Activated naive CD8-positive, alpha-beta T cell (primary cell): Measurements from ENCODE around the gene CAPS.

ENCODE experiments used
- H3K27ac Mint-ChIP-seq: one replicate; pipeline ENCODE4 v1.8.0; 2021; ENCODE audit warnings: mixed read lengths
- H3K27me3 Mint-ChIP-seq: one replicate; pipeline ENCODE4 v1.8.0; 2021; ENCODE audit warnings: mixed read lengths
- H3K36me3 Mint-ChIP-seq: one replicate; pipeline ENCODE4 v1.8.0; 2021; ENCODE audit warnings: mixed read lengths
- H3K4me1 Mint-ChIP-seq: one replicate; pipeline ENCODE4 v1.8.0; 2021; ENCODE audit warnings: low read depth, mixed read lengths
- H3K4me3 Mint-ChIP-seq: one replicate; pipeline ENCODE4 v1.8.0; 2021; ENCODE audit warnings: mild to moderate bottlenecking, mixed read lengths
- H3K9me3 Mint-ChIP-seq: one replicate; pipeline ENCODE4 v1.8.0; 2021; ENCODE audit warnings: low read depth, mixed read lengths

The CAPS gene

DNA sequence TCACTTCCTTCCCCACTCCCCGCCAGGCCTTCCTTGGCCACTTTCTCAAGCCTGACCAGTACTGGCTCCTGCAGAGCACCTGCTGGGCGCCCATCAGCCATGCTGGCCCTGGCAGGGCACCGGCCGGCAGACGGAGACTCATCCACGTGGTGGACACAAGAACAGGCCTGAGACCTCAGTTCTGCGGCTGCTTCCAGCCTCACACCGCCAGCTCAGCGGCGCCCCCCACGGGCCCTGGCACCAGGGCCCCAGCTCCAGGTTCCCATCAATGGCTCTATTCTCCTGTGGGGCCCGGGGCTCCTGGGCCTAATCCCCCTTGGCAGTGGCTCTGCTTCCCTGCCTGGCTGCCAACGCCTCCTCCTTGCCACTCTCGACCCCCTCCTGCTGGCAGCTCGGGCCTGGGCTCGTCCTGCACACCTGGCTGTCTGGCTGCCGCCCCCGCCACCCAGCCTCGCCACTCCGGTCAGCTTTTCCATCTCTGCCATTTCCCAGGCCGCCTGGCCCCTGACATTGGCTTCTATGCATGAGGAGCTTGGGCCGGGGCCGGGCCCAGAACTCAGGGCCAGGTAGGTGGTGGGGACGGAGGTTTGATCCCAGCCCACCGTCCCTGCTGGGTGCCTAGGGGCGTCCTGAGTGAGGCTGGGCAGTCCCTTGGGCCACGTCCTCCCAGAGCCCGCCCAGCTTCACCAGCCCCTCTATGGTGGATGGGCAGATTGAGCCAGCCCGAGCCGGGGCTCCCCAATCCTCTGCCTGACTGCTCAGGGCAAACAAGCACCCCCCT lies 16.7 kb upstream of the CAPS start:
- Mint-ChIP-seq H3K27me3 (no peaks in the 10 kb centered on the region), H3K4me1 (peaks cover 10% of the 10 kb centered on the region), H3K9me3 (no peaks in the 10 kb centered on the region), H3K36me3 (no peaks in the 10 kb centered on the region), H3K27ac (no peak overlapping the region), H3K4me3 (no peak overlapping the region)

GRCh38 chr19:5899728-5900526 lies 14.1 kb upstream of the CAPS start:
- peaks cover 13% of the 10 kb centered on the region for H3K4me1 Mint-ChIP-seq
- H3K36me3 Mint-ChIP-seq = no peaks in the 10 kb centered on the region
- H3K9me3 Mint-ChIP-seq = no peaks in the 10 kb centered on the region
- H3K27ac Mint-ChIP-seq = no peak overlapping the region
- H3K27me3 Mint-ChIP-seq = no peaks in the 10 kb centered on the region
- peak overlapping the region; percentile 20 for H3K4me3 Mint-ChIP-seq

GRCh38 chr19:5900976-5901375 lies 13.1 kb upstream of the CAPS start:
- peaks cover 15% of the 10 kb centered on the region for H3K4me1 Mint-ChIP-seq
- H3K4me3 Mint-ChIP-seq = peak overlapping the region; percentile 33
- H3K36me3 Mint-ChIP-seq = no peaks in the 10 kb centered on the region
- peak overlapping the region; percentile 7 for H3K27ac Mint-ChIP-seq
- no peaks in the 10 kb centered on the region for H3K9me3 Mint-ChIP-seq
- no peaks in the 10 kb centered on the region for H3K27me3 Mint-ChIP-seq

- Mint-ChIP-seq H3K9me3 (no peaks in the 10 kb centered on the region), H3K27me3 (no peaks in the 10 kb centered on the region), H3K4me1 (peaks cover 31% of the 10 kb centered on the region), H3K27ac (peak overlapping the region; percentile 99), H3K4me3 (peak overlapping the region; percentile 99), H3K36me3 (no peaks in the 10 kb centered on the region)
Observed at GRCh38 chr19:5903056-5903623, 10.9 kb upstream of the CAPS start.

GRCh38 chr19:5903624-5904351 lies 10.3 kb upstream of the CAPS start, which contains the start of gene NDUFA11:
Gene NDUFA11 (minus strand): TSS chr19:5903790. CDS start chr19:5903708, 82 bp downstream.
- H3K9me3 Mint-ChIP-seq = no peaks in the 10 kb centered on the region
- peak within 1 kb of the TSS; percentile 99 for H3K4me3 Mint-ChIP-seq
- H3K27ac Mint-ChIP-seq = peak within 1 kb of the TSS; percentile 99
- no peaks in the 10 kb centered on the region for H3K36me3 Mint-ChIP-seq
- H3K4me1 Mint-ChIP-seq = peaks cover 31% of the 10 kb centered on the region
- H3K27me3 Mint-ChIP-seq = no peaks in the 10 kb centered on the region

DNA sequence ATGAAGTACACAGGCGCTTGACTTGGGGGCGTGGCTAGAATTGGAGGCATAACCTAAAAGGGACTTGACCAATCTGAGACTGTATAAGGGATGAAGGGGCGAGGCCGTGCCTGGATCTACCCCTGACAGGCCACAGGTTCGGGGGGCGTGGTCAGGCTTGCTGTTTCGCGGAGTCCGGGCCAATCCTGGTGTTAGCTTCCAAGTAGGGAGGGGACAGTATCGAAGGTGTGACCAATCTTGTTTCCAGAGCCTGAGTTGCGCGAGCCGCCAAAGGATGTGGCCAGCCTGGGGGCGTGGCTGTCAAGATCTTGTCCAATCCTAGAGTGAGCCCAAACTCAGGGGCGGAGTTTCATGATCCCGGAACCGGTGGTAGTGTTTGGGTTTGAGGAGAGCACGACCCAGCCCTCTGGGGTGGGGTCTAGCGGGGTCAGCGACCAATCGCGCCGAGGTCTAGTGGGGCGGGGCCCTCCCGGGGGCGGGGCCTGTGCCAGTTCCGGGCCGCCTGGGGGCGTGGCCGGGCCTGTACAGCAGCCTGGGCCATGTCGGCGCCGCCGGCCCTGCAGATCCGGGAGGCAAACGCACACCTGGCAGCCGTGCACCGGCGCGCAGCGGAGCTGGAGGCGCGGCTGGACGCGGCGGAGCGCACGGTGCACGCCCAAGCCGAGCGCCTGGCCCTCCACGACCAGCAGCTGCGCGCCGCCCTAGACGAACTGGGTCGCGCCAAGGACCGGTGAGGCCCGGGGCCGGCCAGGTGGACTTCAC lies 9.5 kb upstream of the CAPS start, which contains the start of gene VMAC:
Gene VMAC, plus strand, starts transcription at position 521 of the 762 bp plus-strand sequence. Its CDS starts 19 bp downstream, at position 540.
- H3K9me3 Mint-ChIP-seq = no peaks in the 10 kb centered on the region
- peaks cover 31% of the 10 kb centered on the region for H3K4me1 Mint-ChIP-seq
- peak within 1 kb of the TSS; percentile 99 for H3K4me3 Mint-ChIP-seq
- H3K27me3 Mint-ChIP-seq = no peaks in the 10 kb centered on the region
- H3K27ac Mint-ChIP-seq = peak within 1 kb of the TSS; percentile 99
- H3K36me3 Mint-ChIP-seq = no peaks in the 10 kb centered on the region

GRCh38 chr19:5905114-5905778 lies 8.8 kb upstream of the CAPS start:
- Mint-ChIP-seq H3K4me3 (peak overlapping the region; percentile 99), H3K27ac (peak overlapping the region; percentile 28), H3K27me3 (no peaks in the 10 kb centered on the region), H3K36me3 (no peaks in the 10 kb centered on the region), H3K9me3 (no peaks in the 10 kb centered on the region), H3K4me1 (peaks cover 29% of the 10 kb centered on the region)

- H3K4me3 Mint-ChIP-seq = peak overlapping the region; percentile 59
- no peaks in the 10 kb centered on the region for H3K9me3 Mint-ChIP-seq
- peak overlapping the region; percentile 25 for H3K27ac Mint-ChIP-seq
- H3K27me3 Mint-ChIP-seq = no peaks in the 10 kb centered on the region
- H3K36me3 Mint-ChIP-seq = no peaks in the 10 kb centered on the region
- peaks cover 21% of the 10 kb centered on the region for H3K4me1 Mint-ChIP-seq
Observed at GRCh38 chr19:5907241-5907640, 6.8 kb upstream of the CAPS start.

DNA sequence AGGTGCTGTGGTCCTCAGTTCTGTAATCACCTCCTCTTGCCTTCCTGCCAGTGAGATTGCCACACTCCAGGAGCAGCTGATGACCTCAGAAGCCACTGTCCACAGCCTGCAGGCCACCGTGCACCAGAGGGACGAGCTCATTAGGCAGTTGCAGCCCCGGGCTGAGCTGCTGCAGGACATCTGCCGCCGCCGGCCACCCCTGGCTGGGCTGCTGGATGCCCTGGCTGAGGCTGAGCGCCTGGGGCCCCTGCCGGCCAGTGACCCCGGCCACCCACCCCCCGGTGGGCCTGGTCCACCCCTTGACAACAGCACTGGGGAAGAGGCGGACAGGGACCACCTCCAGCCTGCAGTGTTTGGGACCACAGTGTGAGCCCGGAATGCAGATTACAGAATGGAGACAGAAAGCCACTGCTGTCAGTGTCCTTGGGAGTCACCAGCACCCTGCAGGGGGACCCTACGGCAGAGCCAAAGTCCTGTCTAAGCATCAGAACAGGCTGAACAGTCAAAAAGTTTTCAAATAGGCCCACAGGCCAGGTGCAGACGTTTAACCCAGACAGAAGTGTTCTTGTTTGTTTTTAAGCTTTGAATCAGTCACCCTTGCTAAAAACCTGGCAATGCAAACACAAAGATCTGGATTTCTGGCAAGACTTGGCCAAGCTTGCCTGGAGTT lies 5.1 kb upstream of the CAPS start:
- Mint-ChIP-seq H3K4me1 (peaks cover 18% of the 10 kb centered on the region), H3K27ac (no peak overlapping the region), H3K9me3 (no peaks in the 10 kb centered on the region), H3K36me3 (no peaks in the 10 kb centered on the region), H3K27me3 (no peaks in the 10 kb centered on the region), H3K4me3 (no peak overlapping the region)

DNA sequence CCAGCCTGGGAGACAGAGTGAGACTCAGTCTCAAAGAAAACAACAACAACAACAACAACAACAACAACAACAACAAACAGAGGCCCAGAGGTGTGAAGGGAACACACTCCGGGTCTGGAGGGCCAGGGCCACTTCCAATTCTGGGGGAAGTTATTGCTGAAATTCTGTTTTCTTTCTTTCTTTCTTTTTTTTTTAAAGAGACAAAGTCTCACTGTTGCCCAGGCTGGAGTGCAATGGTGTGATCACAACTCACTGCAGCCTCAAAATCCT lies 3.5 kb upstream of the CAPS start:
- no peak overlapping the region for H3K27ac Mint-ChIP-seq
- no peak overlapping the region for H3K4me3 Mint-ChIP-seq
- H3K27me3 Mint-ChIP-seq = no peaks in the 10 kb centered on the region
- peaks cover 18% of the 10 kb centered on the region for H3K4me1 Mint-ChIP-seq
- no peaks in the 10 kb centered on the region for H3K9me3 Mint-ChIP-seq
- H3K36me3 Mint-ChIP-seq = no peaks in the 10 kb centered on the region

GRCh38 chr19:5911366-5911765 lies 2.7 kb upstream of the CAPS start:
- H3K27me3 Mint-ChIP-seq = no peaks in the 10 kb centered on the region
- H3K4me3 Mint-ChIP-seq = no peak overlapping the region
- no peaks in the 10 kb centered on the region for H3K9me3 Mint-ChIP-seq
- no peak overlapping the region for H3K27ac Mint-ChIP-seq
- no peaks in the 10 kb centered on the region for H3K36me3 Mint-ChIP-seq
- H3K4me1 Mint-ChIP-seq = peaks cover 12% of the 10 kb centered on the region

- H3K36me3 Mint-ChIP-seq = no peaks in the 10 kb centered on the region
- no peak overlapping the region for H3K27ac Mint-ChIP-seq
- no peak overlapping the region for H3K4me3 Mint-ChIP-seq
Observed at GRCh38 chr19:5914358-5914774, 312 bp downstream of the CAPS start.

DNA sequence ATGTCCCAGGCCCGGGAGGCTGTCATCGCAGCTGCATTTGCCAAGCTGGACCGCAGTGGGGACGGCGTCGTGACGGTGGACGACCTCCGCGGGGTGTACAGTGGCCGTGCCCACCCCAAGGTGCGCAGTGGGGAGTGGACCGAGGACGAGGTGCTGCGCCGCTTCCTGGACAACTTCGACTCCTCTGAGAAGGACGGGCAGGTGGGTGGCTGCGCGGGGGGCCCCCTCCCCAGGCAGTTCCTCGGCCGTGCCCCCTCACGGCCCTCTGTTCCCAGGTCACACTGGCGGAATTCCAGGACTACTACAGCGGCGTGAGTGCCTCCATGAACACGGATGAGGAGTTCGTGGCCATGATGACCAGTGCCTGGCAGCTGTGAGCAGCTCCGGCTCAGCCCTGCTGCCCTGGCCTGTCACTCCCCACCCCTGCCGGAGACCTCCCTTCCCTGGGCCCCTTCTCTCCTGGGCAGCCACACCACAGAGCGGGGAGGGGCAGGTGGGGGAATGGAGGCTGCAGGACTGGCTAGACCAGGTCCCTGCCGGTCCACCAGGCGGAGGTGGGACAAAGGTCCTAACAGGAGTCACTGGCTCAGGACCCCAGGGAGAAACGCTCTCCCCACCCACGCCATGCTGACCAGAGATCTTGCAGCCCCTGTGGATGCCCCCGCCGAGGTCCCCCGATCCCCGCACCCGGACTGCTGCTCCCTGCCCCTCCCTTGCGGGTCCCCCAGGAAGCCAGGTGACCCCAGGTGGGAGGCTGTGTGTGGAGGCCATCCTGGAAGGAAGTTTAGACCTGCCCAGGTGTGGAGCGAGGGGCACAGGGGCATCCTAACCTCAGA lies 1.1 kb downstream of the CAPS start:
- H3K9me3 Mint-ChIP-seq = no peaks in the 10 kb centered on the region
- H3K36me3 Mint-ChIP-seq = no peaks in the 10 kb centered on the region
- no peaks in the 10 kb centered on the region for H3K27me3 Mint-ChIP-seq
- H3K27ac Mint-ChIP-seq = no peak overlapping the region
- H3K4me3 Mint-ChIP-seq = no peak overlapping the region
- H3K4me1 Mint-ChIP-seq = no peaks in the 10 kb centered on the region

More at GRCh38 chr19:5914358-5914774, 312 bp downstream of the CAPS start:
- H3K4me1 Mint-ChIP-seq = no peaks in the 10 kb centered on the region
- H3K27me3 Mint-ChIP-seq = no peaks in the 10 kb centered on the region
- no peaks in the 10 kb centered on the region for H3K9me3 Mint-ChIP-seq
